ENCODE measurements around the gene NPIPA8.
"Not testable (repeated sequence)": the region's sequence is repeated elsewhere in the genome, so short reads cannot be mapped to it uniquely, and the experiment has no call there.

Gene NPIPA8

DNA sequence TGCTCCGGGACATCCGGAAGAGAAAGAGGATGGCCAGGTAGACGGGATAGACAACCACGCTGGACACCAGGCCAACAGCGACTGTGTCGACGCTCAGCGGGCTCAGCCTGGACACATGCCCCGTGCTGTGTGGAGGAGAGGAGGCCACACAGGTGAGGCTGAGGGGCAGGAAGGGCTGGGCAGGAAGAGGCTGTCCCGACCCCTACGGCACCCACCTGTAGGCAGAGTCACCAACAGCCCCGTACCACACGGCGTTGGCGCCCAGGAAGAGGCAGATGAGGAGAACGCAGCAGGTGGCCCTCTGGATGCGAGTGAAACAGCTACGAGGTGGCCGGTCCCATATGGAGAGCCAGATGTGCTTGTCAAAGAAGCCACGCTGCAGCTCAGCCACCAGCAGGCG is at the start of gene NPIPA8:
Gene NPIPA8 (minus strand): TSS at position 101 of the 400 bp plus-strand sequence. CDS start 4,074 bp downstream, outside the sequence.
- DNase-seq (ENCODE audit: low read depth): not testable (repeated sequence)

DNA sequence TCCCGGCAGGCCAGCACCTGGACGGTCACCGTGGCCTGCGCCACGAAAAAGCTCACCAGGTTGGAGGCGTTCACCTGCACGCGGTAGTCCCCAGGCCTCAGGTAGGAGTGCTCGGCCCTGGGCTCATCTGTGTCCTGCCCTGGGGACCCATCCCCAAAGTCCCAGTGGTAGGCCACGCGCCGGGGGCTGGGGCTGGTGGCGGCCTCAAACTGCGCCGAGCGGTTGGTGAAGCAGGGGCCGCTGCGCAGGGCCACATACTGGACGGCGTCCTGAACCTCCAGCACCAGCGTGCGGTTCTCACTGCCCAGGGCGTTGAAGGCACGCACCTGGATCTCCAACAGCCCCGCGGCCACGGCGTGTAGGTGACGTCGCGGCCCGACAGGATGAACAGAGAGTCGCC is 48.7 kb upstream of the NPIPA8 start:
- DNase-seq (ENCODE audit: low read depth): not testable (repeated sequence)

DNA sequence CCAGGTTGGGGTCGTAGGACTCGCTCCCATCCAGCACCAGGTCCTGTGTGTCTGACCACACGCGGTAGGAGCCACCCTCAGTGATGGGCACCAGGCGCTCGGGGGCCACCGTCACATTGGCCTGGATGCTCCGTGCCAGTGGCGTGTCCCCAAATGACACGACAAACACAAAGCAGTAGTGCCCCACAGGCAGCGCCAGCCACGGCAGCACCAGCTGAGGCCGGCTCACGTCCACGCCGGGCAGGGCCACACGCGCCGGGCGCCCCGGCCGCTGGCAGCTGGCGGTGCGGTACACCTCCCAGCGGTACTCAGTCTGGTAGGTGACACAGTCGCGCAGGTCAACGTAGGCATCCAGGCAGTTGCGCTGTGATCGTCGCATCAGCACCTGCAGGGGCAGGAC is 48.3 kb upstream of the NPIPA8 start:
- not testable (repeated sequence) for DNase-seq (ENCODE audit: low read depth)

DNA sequence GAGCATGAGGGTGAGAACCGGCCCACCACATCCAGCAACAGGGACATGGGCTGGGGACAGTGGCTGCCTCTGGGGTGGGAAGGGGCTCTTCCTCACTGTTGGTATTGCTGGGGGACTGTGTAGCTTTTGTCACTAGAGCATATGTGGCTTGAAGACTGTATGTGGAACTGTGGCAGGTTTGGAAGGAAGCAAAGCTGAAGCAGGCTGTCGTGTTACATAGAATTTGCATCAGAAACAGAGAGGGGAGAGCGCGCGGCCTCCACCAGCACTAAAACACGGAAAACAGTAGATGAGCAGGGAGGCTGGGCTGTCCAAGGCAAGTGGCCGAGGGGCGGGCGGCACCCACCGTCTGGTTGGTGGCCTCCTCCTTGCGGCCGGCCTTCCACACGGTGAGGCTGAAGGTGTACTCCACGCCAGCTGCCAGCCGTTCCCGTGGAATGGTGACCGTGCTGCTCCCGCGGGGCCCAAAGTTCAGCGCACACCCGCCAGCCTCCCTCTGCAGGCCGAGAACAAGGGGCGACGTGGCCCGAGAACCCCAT is 47.6 kb upstream of the NPIPA8 start:
- not testable (repeated sequence) for DNase-seq (ENCODE audit: low read depth)

DNA sequence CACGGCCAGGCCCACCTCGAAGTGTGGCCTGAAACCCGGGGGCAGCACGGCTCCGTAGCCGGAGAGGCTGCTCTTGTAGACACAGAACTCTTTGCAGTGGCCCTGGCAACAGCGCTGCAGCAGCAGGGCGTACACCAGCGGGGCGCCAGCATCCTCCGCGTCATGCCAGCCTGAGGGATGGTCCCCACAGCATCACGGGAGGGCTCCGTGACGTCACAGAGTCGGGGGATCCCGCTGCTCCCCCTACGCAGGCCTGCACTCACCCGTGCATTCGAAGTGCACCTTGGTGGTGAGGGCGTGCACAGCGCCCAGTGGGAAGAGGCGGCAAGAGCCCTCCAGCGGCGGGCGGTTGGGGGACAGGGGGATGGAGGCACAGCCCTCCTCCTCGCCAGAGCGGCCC is 46.2 kb upstream of the NPIPA8 start:
- DNase-seq (ENCODE audit: low read depth): not testable (repeated sequence)

DNA sequence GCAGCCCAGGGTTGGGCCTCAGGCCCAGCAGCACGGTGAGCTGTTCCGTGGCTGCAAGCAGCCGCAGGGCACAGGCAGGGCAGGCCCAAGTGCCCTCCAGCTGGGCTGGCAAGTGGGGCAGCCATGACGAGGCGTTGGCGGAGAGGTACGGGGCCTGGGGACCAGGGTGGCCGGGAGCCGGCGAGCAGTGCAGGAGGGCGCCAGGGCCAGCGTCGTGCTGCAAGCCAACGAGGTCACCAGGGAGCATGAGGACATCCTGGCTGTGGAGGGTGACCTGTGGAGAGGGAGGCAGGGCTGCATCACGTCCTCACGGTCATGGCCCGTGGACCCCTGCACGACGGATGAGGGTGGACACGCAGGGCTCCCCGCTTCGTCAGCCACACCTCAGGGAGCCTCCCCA is 11.2 kb upstream of the NPIPA8 start:
- DNase-seq (ENCODE audit: low read depth): not testable (repeated sequence)

DNA sequence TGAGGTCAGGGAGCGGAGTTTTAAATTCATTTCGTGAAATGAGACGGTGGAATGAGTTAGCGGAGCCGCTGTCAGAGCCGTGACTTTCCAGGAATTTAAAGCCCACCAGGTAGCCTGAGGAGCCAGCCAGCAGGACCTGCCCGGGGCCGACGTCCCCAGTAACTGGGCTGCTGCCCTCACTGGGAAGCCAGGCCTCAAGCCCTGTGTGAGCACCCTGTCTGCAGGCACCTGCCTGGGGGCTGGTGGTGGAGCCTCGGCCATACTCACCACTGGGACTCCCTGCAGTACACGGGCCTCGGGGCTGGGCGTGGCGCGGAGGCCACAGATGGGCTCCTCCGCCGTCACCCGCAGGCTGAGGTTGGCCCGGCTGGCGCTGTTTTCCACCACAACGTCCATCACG is 10.5 kb upstream of the NPIPA8 start:
- not testable (repeated sequence) for DNase-seq (ENCODE audit: low read depth)

DNA sequence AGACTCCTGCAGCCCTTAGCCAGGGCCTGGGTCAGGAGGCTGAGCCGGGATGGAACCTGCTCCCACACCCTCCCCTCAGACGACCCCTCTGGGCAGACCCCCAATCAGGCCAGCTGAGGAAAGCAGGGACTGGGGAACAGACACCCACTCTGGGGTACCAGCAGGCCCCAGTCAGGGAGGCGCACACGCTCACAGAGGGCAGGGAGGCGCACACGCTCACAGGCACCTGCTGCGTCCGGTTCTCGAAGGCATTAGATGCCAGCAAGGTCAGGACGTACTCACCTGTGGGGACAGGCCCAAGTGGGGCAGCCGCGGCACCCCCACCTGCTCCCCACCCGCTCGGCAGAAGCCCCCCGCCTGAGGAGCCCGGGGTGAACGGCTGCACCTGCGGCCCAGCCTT is 8.1 kb upstream of the NPIPA8 start:
- DNase-seq (ENCODE audit: low read depth): not testable (repeated sequence)

DNA sequence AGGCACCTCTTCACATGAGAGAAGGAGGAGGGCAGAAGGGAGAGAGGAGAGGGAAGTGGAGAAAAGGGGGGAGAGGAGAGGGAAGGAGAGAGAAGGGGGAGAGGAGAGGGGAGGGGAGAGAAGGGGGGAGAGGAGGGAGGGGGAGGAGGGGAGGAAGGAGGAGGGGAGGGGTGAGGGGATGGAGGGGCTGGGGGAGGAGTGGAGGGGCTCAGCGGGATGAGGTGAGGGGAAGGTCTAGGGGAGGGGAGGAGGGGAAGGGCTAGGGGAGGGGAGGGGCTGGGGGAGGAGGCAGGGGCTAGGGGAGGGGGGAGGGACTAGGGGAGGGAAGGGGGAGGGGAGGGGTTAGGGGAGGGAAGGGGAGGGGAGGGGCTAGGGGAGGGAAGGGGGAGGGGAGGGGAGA is 5.5 kb upstream of the NPIPA8 start:
- DNase-seq (ENCODE audit: low read depth): not testable (repeated sequence)

DNA sequence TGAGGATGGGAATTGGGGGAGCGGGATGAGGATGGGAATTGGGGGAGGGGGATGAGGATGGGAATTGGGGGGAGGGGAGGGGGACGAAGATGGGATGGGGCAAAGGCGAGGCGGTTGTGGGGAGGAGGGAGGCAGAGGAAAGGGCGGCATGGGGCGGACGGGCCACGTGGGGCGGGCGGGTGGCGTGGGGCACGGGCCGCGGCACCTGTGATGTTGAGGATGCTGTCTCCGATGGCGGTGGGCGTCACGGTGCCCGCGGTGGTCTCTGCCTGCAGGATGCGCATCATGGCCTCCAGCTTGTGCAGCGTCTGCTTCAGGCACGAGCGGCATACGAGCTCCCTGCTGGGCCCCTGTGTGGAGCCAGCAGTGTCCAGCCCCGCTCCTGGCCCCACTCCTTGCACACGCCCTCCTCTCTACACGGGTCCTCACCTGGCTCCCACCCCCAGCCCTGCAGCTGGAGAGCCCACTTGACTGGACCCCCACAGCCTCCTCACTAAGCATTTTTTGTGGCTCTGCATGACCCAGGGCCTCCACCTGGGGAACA is 5.0 kb upstream of the NPIPA8 start:
- not testable (repeated sequence) for DNase-seq (ENCODE audit: low read depth)

DNA sequence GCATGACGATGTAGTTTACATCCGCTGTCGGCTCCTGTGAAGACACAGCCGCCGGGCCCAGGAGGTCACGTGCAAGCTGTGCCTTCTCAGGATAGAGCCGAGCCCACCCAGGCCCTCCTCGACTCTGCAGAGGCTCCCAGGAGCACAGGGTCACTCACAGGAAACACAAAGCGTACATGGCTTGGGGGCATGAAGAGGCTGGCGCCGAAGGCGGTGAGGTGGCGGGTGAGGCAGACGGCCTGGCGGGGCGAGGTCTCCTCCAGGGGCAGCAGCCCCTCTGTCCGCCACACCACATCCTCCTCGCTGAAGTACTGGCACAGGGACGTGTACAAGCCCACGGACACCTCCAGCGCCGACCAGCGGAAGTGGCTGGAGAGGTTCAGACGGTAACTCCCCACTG is 2.7 kb upstream of the NPIPA8 start:
- DNase-seq (ENCODE audit: low read depth): not testable (repeated sequence)

DNA sequence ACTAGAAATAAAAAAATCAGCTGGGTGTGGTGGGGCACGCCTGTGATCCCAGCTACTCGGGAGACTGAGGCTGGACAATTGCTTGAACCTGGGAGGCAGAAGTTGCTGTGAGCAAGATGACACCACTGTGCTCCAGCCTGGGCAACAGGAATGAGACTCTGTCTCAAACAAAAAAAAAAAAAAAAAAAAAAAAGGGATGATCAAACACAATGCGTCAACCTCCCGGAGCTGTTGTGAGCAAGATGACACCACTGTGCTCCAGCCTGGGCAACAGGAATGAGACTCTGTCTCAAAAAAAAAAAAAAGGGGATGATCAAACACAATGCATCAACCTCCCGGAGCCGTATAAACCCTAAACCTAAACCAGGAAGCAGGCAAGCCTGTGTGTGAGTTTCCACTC is 24.7 kb downstream of the NPIPA8 start:
- not testable (repeated sequence) for DNase-seq (ENCODE audit: low read depth)

DNA sequence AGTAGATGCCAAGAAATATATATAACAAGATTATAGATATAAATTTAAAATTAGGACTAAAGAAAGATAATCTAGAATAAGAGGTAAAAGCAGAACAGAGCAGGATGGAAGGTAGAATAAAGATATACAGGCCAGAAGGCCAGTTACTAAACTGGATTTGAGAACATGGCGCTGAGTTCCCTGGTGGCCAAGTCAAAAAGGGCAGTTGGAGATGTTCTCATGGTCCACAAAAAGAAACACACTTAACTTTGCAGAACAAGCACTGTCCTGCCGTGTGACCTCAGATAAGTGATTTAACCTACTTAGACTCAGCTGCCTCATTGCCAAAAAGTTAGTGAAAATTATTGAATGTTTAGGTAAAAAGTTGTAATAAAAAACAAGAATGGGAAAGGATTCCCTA is 27.4 kb downstream of the NPIPA8 start:
- DNase-seq (ENCODE audit: low read depth): not testable (repeated sequence)

DNA sequence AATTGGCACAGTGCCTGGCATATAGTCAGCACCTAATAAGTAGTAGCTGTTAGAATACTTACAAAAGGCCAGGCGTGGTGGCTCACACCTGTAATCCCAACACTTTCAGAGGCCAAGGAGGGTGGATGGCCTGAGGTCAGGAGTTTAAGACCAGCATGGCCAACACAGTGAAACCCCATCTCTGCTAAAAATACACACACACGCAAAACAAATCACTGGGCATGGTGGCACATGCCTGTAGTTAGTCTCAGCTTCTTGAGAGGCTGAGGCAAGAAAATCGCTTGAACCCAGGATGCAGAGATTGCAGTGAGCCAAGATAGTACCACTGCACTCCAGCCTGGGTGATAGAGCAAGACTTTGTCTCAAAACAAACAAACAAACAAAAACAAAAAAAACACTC is 29.3 kb downstream of the NPIPA8 start:
- not testable (repeated sequence) for DNase-seq (ENCODE audit: low read depth)

DNA sequence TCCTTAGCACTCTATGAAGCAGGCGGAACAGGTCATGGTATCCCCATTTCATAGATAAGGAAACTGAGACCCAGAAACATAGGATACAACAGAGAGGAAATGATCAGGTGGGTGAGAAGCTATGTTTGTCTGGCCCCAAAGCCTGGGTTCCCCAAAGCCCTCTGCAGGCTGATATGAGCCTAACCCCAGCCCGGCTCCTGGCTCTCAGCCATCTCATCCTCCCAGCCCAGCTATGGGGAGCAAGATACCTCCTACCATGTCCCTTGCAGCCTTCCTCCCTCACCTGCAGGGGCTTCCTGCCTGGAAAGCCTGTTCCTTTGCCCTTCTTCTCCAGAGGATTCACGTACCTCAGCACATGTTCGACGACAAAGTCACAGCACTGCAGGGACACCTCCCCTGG is 30.5 kb downstream of the NPIPA8 start:
- DNase-seq (ENCODE audit: low read depth): not testable (repeated sequence)

DNA sequence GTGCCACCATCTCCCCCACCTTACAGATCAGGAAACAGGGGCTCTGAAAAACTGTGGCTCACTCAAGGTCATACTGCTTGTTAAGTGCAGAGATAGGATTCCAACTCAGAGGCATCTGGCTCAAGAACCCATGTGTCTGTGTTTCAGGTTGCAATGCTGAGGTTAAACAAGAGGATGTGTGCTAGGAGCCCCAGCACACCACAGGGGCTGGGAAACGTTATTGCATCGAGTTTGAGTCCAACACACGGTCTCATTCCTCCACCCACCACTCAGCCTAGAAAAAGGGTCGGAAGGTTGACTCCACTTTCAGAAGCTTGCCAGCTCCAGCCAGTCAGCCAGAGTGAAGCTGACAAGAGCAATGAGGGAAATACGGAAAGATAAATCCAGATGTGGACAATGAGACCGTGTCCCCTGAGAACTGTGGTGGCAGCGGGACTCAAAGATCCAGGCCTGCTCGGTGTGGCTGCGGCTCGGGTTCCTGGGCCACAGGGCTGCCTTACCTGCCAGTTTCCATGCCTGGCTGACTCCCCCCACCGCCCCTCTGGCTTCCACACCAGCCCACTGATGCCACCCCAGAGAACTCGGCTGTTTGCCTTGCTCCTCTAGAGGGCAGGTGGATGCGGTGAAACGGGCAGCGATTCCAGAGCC is 33.4 kb downstream of the NPIPA8 start:
- DNase-seq (ENCODE audit: low read depth): not testable (repeated sequence)

DNA sequence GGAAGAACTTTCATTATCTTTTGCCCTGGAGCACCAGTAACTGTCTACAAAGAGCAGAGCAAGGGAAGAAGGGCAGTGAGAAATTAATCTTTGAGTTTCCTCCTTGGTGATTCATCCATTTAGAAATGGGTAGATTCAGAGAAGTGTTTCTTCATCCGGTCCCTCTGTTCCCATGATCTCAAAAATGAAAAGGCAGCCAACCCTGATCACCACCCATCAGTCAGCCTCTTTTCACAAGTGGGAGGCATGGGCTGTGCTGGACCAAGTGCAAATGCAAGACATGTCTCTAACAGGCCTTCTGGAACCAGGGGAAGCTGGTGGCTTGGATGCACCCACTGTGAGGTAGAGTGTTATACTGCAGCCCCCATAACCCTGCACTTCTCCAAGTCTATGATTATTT is 38.8 kb downstream of the NPIPA8 start:
- DNase-seq (ENCODE audit: low read depth): not testable (repeated sequence)

DNA sequence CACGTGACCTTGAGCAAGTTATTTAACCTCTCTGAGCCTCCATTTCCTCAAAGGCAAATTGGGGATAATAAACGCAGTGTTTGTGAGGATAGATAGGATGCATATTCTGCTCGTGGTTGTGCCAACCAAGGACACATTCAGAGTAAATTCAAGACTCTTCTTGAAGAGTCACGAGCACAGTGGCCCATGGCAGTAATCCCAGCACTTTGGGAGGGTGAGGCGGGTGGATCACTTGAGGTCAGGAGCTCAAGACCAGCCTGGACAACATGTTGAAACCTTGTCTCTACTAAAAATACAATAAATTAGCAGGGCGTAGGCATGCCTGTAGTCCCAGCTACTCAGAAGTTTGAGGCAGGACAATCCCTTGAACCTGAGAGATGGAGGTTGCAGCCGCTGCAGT is 39.6 kb downstream of the NPIPA8 start:
- DNase-seq (ENCODE audit: low read depth): not testable (repeated sequence)

DNA sequence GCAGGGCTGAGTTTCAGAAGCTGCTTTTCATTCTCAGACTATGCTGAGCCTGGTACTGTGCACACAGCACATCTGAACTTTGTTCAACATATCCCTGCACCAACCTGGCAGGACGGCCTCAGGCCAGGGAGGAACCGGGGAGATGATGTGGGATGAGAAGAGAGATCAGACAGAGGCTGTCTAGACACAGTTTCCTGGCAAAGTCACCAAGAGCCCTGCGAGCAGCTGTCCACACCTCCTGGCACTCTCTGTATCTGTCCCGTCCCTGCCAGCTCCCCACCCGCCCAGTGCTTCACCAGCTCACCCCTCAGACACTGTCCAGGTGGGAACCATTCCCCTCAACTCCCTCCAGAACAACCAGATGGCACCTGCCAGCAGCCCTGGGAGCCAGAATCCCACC is 42.2 kb downstream of the NPIPA8 start:
- DNase-seq (ENCODE audit: low read depth): not testable (repeated sequence)

DNA sequence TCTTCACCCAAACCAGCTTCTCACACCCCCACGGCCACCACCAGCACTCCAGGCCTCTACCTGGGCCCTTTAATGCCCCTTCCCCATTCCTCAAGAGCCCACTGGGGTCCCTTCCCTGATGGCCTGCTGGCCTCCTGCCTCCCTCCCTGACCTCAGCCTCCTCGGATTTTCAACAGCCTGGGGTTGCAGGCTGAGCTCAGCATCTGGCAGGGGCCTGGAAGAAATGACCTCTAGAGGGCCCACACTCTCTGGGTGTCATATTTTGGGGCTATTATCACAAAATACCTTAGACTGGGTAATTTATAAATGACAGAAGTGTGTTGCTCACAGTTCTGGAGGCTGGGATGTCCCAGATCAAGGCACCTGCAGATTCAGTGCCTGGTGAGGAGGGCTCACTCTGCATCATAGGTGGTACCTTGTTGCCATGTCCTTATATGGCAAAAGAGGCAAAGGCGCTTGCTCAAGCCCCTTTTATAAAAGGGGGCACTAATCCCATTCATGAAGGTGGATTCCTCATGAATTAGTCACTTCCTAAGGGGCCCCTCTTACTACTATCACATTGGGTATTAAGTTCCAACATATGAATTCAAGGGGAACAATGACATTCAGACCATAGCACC is 43.1 kb downstream of the NPIPA8 start:
- DNase-seq (ENCODE audit: low read depth): not testable (repeated sequence)

DNA sequence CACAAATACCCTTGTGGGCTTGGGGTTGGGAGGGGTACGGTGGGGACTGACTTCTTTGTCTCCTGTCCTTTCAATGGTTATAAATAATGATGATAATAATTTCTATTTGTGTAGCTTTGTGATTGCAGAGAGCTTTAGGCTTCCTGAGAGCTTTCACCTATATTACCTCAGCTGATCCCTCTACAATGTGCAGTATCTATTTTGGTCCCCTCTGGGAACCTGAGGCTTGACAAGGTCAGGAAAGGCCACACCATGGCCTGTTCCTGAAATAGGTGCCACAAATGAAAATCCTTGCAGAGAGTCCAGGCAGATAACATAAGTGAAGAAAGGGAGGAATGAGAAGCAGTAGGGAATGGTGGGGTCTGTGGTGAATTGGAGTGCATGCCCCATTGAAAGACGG is 45.6 kb downstream of the NPIPA8 start:
- not testable (repeated sequence) for DNase-seq (ENCODE audit: low read depth)

DNA sequence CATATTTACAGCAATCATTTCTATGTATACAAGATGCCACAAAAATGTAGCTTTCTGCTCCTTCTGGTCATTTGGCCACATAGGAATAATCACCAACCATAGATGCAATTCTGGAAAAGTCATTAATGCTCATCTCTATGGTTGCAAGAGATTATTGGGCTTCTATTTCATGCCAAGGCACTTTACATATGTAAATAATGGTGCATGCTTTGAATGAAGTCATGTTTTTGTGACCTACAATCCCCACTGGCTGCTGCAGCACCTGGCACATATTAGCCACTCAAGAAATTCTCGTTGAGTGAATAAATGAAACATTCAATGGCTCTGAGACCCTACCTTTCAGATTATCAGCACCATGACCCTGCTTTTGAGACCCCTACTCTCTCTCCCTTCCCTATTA is 50.2 kb downstream of the NPIPA8 start:
- DNase-seq (ENCODE audit: low read depth): not testable (repeated sequence)

DNA sequence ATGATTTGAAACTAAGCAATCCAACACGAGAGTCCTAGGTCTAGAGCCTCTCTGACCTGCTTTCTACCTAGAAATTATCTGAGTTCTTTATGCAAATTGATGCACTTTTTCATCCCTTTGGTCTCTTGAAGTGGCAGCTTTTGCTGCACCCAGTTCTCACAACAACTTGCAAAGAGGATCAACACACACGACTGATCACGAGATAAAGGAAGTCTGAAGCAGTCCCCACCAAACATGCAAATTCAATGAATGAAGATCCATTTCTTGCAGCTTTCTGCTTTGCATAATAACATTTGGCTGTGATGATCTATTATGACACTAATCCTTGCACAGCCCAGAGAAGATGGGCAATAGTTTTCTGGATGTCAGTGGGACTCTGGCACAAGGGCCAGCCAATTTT is 56.2 kb downstream of the NPIPA8 start:
- DNase-seq (ENCODE audit: low read depth): not testable (repeated sequence)

All from GM04504 (cell line).